Measurements from ENCODE around the gene HAND1. TPM values are rescaled to one million over a fixed set of nuclear protein-coding genes. Genes with fewer than 3 reads are reported as not detected.
A peak's percentile ranks its signal among the peaks of the same experiment; 100 is the strongest.

The HAND1 gene
- total RNA-seq, 1 donor from 2014 or later, result not detected

DNA sequence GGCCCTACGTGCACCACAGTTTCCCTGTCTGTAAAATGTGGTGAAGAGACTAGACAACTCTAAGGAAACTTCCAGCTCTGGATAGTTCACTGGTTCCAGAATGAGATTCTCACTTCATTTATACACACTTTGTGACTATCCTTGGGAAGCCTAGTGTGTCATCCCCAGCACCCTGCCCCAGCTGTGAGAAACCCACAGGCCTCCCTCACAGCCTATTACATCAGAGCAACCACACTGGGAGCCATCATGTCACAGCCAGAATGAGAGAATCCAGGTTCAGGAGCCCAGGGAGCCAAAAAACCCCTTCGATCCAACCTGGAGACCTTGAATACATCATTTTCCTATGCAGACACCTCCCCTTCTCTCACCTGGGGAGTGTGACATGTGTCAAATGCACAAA lies 21.0 kb upstream of the HAND1 start:
- H3K4me3 Mint-ChIP-seq, result no peak overlapping the region
- DNase-seq (ENCODE audit: low spot score), result no peak
- H3K36me3 Mint-ChIP-seq (ENCODE audit: low read depth), result no peaks in the 10 kb centered on the region
- H3K27me3 Mint-ChIP-seq (ENCODE audit: insufficient read depth), result peaks cover 35% of the 10 kb centered on the region
- intact Hi-C loops (cut with micrococcal nuclease), result no loop called here
- no peaks in the 10 kb centered on the region for H3K9me3 Mint-ChIP-seq
- H3K27ac Mint-ChIP-seq, result no peak overlapping the region
- H3K4me1 Mint-ChIP-seq (ENCODE audit: low read depth), result no peaks in the 10 kb centered on the region

GRCh38 chr5:154498591-154498990 lies 20.6 kb upstream of the HAND1 start:
- no peaks in the 10 kb centered on the region for H3K9me3 Mint-ChIP-seq
- no peaks in the 10 kb centered on the region for H3K4me1 Mint-ChIP-seq (ENCODE audit: low read depth)
- intact Hi-C loops (cut with micrococcal nuclease), result no loop called here
- DNase-seq (ENCODE audit: low spot score), result no peak
- H3K36me3 Mint-ChIP-seq (ENCODE audit: low read depth), result no peaks in the 10 kb centered on the region
- H3K4me3 Mint-ChIP-seq, result no peak overlapping the region
- no peak overlapping the region for H3K27ac Mint-ChIP-seq
- H3K27me3 Mint-ChIP-seq (ENCODE audit: insufficient read depth), result peaks cover 38% of the 10 kb centered on the region

- Mint-ChIP-seq H3K4me1 (ENCODE audit: low read depth) (no peaks in the 10 kb centered on the region), H3K4me3 (no peak overlapping the region), H3K27me3 (ENCODE audit: insufficient read depth) (peaks cover 60% of the 10 kb centered on the region), H3K27ac (no peak overlapping the region), H3K9me3 (no peaks in the 10 kb centered on the region), H3K36me3 (ENCODE audit: low read depth) (no peaks in the 10 kb centered on the region)
- no peak for DNase-seq (ENCODE audit: low spot score)
- intact Hi-C loops (cut with micrococcal nuclease), result no loop called here
Measured at GRCh38 chr5:154494036-154494435, 16.0 kb upstream of the HAND1 start.

- no peak overlapping the region for H3K4me3 Mint-ChIP-seq
- H3K27ac Mint-ChIP-seq, result no peak overlapping the region
- no peaks in the 10 kb centered on the region for H3K4me1 Mint-ChIP-seq (ENCODE audit: low read depth)
- H3K36me3 Mint-ChIP-seq (ENCODE audit: low read depth), result no peaks in the 10 kb centered on the region
- H3K9me3 Mint-ChIP-seq, result no peaks in the 10 kb centered on the region
- intact Hi-C loops (cut with micrococcal nuclease), result no loop called here
- no peak for DNase-seq (ENCODE audit: low spot score)
- H3K27me3 Mint-ChIP-seq (ENCODE audit: insufficient read depth), result peaks cover 63% of the 10 kb centered on the region
Measured at GRCh38 chr5:154493274-154493673, 15.2 kb upstream of the HAND1 start.

GRCh38 chr5:154491941-154492340 lies 13.9 kb upstream of the HAND1 start:
- intact Hi-C loops (cut with micrococcal nuclease), result no loop called here
- peaks cover 71% of the 10 kb centered on the region for H3K27me3 Mint-ChIP-seq (ENCODE audit: insufficient read depth)
- H3K27ac Mint-ChIP-seq, result no peak overlapping the region
- H3K9me3 Mint-ChIP-seq, result no peaks in the 10 kb centered on the region
- no peak for DNase-seq (ENCODE audit: low spot score)
- no peak overlapping the region for H3K4me3 Mint-ChIP-seq
- H3K4me1 Mint-ChIP-seq (ENCODE audit: low read depth), result peaks cover 8% of the 10 kb centered on the region
- no peaks in the 10 kb centered on the region for H3K36me3 Mint-ChIP-seq (ENCODE audit: low read depth)

- peaks cover 15% of the 10 kb centered on the region for H3K4me1 Mint-ChIP-seq (ENCODE audit: low read depth)
- no peak for DNase-seq (ENCODE audit: low spot score)
- intact Hi-C loops (cut with micrococcal nuclease), result loop anchor here (2.0 to 5.0 kb wide), 3 partner anchors 17 to 270 kb away; partner anchors contain the start of gene LARP1
- no peak overlapping the region for H3K4me3 Mint-ChIP-seq
- peaks cover 78% of the 10 kb centered on the region for H3K27me3 Mint-ChIP-seq (ENCODE audit: insufficient read depth)
- no peaks in the 10 kb centered on the region for H3K9me3 Mint-ChIP-seq
- H3K36me3 Mint-ChIP-seq (ENCODE audit: low read depth), result no peaks in the 10 kb centered on the region
- H3K27ac Mint-ChIP-seq, result no peak overlapping the region
Measured at GRCh38 chr5:154487541-154487940, 9.5 kb upstream of the HAND1 start.

GRCh38 chr5:154486427-154486866 lies 8.4 kb upstream of the HAND1 start:
- DNase-seq (ENCODE audit: low spot score), result no peak
- Mint-ChIP-seq H3K4me1 (ENCODE audit: low read depth) (peaks cover 15% of the 10 kb centered on the region), H3K9me3 (no peaks in the 10 kb centered on the region), H3K36me3 (ENCODE audit: low read depth) (no peaks in the 10 kb centered on the region), H3K27me3 (ENCODE audit: insufficient read depth) (peaks cover 80% of the 10 kb centered on the region), H3K4me3 (no peak overlapping the region), H3K27ac (no peak overlapping the region)
- intact Hi-C loops (cut with micrococcal nuclease), result loop anchor here (1.0 to 5.0 kb wide), 4 partner anchors 11 to 271 kb away; partner anchors contain the start of gene LARP1

DNA sequence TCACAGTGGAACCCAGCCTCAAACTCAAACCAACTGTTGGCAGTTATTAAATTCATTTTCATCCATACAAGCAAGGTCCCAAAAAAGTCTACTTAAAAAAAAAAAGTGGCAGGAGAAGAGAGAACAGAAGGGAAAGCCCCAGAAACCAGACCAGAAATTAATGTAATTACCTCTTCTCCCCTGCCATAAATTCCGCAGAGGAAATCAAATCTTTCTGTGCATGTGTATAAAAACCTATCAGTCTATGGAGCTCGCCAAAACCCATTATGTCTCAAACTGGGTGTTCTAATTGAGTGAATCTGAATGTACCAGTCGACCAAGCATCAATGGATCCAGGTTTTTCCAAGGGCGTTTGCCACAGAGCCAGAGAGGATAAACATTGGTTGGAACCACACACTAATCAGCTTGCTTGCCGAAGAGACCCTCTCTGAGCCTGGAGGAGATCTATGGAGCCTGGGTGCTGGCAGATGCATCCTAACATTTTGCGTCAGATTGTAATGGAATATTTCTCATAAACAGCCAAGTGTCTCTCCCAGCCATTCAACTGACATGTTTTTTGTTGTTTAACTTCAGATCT lies 7.9 kb upstream of the HAND1 start:
- intact Hi-C loops (cut with micrococcal nuclease), result loop anchor here (1.0 to 5.0 kb wide), 4 partner anchors 11 to 271 kb away; partner anchors contain the start of gene LARP1

DNA sequence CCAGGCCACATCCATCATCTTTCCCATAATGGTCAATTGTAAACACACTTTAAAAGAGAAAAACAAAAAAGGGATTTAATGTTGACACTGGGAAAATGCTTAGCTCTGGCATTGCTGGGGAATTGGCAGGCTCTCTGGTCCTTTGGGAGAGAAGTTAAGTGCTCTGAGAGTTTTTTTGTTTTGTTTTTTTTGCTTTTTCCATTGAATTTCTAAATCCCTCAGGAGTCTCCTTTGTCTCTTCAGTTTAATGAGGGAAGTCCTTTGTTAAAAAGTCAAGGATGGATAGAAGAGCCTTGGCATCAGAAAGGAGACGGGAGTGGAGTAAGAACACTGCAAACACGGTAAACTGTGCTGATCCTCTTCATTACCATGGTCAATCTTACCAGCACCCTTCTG lies 7.1 kb upstream of the HAND1 start:
- no peak for DNase-seq (ENCODE audit: low spot score)
- H3K4me1 Mint-ChIP-seq (ENCODE audit: low read depth), result peaks cover 15% of the 10 kb centered on the region
- no peak overlapping the region for H3K27ac Mint-ChIP-seq
- no peaks in the 10 kb centered on the region for H3K36me3 Mint-ChIP-seq (ENCODE audit: low read depth)
- no peak overlapping the region for H3K4me3 Mint-ChIP-seq
- H3K9me3 Mint-ChIP-seq, result no peaks in the 10 kb centered on the region
- peaks cover 87% of the 10 kb centered on the region for H3K27me3 Mint-ChIP-seq (ENCODE audit: insufficient read depth)
- intact Hi-C loops (cut with micrococcal nuclease), result loop anchor here (5.0 kb wide), 1 partner anchor 272 kb away; the partner anchor contains the start of gene LARP1

More for the DNA sequence above, 7.9 kb upstream of the HAND1 start:
- no peak for DNase-seq (ENCODE audit: low spot score)
- no peak overlapping the region for H3K27ac Mint-ChIP-seq
- H3K27me3 Mint-ChIP-seq (ENCODE audit: insufficient read depth), result peaks cover 83% of the 10 kb centered on the region
- no peak overlapping the region for H3K4me3 Mint-ChIP-seq
- peaks cover 15% of the 10 kb centered on the region for H3K4me1 Mint-ChIP-seq (ENCODE audit: low read depth)
- H3K36me3 Mint-ChIP-seq (ENCODE audit: low read depth), result no peaks in the 10 kb centered on the region
- no peaks in the 10 kb centered on the region for H3K9me3 Mint-ChIP-seq

- intact Hi-C loops (cut with micrococcal nuclease), result loop anchor here (5.0 kb wide), 1 partner anchor 273 kb away; the partner anchor contains the start of gene LARP1
- Mint-ChIP-seq H3K36me3 (ENCODE audit: low read depth) (no peaks in the 10 kb centered on the region), H3K4me3 (no peak overlapping the region), H3K9me3 (no peaks in the 10 kb centered on the region), H3K4me1 (ENCODE audit: low read depth) (peaks cover 16% of the 10 kb centered on the region), H3K27ac (peak overlapping the region; percentile 66), H3K27me3 (ENCODE audit: insufficient read depth) (peaks cover 87% of the 10 kb centered on the region)
- DNase-seq (ENCODE audit: low spot score), result no peak
Measured at GRCh38 chr5:154484393-154485095, 6.5 kb upstream of the HAND1 start.

- H3K9me3 Mint-ChIP-seq, result no peaks in the 10 kb centered on the region
- peaks cover 20% of the 10 kb centered on the region for H3K4me1 Mint-ChIP-seq (ENCODE audit: low read depth)
- peak overlapping the region; percentile 66 for H3K27ac Mint-ChIP-seq
- H3K36me3 Mint-ChIP-seq (ENCODE audit: low read depth), result no peaks in the 10 kb centered on the region
- H3K27me3 Mint-ChIP-seq (ENCODE audit: insufficient read depth), result peaks cover 87% of the 10 kb centered on the region
- H3K4me3 Mint-ChIP-seq, result no peak overlapping the region
- intact Hi-C loops (cut with micrococcal nuclease), result loop anchor here (1.0 kb wide), 1 partner anchor 10 kb away; no protein-coding TSS in a partner anchor
- no peak for DNase-seq (ENCODE audit: low spot score)
Measured at GRCh38 chr5:154483654-154484392, 5.8 kb upstream of the HAND1 start.

DNA sequence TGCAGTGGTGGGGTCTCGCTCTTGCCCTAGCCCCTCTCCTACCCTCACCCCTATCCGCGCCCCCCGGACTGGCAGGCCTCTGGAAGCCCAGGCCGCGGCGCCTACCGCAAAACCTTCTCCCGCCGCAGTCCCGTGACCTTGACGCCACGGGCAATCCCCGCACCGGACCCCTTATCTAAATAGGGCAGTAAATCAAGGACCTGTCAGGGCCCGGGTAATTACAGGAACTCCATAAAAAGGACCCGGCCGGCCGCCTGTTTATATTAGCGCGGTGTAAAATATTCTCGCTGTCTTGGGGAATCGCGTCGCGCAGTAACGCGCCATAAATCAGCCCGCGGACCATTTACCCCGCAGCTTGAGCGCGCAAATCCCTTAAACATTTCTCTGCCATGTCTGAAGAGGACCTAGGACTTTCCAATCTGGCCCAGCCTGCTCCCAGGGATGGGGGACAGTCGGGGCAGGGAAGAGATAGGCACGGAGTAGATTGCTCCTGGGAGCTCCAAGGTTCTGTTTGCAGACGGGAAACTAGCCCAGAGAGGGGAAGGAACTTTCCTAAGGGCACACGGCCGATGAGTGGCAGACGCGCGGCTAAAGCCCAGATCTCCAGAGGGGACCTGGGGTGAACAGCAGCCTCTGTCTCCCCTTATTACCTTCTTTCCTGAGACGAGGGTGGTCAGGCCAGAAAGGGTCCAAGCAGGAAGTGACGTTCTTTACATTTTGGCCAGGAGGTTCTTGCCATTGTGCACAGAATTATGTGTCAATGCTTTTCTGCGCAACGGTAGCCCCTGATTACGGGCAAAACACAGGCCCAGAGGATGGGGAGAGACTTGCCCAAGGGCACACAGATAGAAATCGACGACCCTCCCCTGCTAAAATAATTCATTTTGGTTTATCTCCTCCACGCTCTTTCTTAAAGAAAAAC lies 4.8 kb upstream of the HAND1 start:
- H3K36me3 Mint-ChIP-seq (ENCODE audit: low read depth), result no peaks in the 10 kb centered on the region
- intact Hi-C loops (cut with micrococcal nuclease), result loop anchor here (1.0 kb wide), 1 partner anchor 8 kb away; no protein-coding TSS in a partner anchor
- H3K4me3 Mint-ChIP-seq, result no peak overlapping the region
- peaks cover 17% of the 10 kb centered on the region for H3K4me1 Mint-ChIP-seq (ENCODE audit: low read depth)
- H3K27me3 Mint-ChIP-seq (ENCODE audit: insufficient read depth), result peaks cover 89% of the 10 kb centered on the region
- no peak for DNase-seq (ENCODE audit: low spot score)
- H3K27ac Mint-ChIP-seq, result peak overlapping the region; percentile 74
- no peaks in the 10 kb centered on the region for H3K9me3 Mint-ChIP-seq

All from activated T-helper 1 cell treated with anti-CD3 and anti-CD28 coated beads, Interleukin-12 subunit alpha, Interleukin-12 subunit beta, Interleukin-2, Interleukin-4 antibody, amounts not matched to agents 30 ng/mL and 10 ng/mL and 1 ng/mL, durations not matched to agents 14 hours and 24 hours and 36 hours (primary cell).